ENCODE measurements around the gene SETD7. TPM values are rescaled to one million over a fixed set of nuclear protein-coding genes. Genes with fewer than 3 reads are reported as not detected.

Gene SETD7
- total RNA-seq, 4 donors from 2014 or later: 84.2 to 118 (median 99.4) TPM

DNA sequence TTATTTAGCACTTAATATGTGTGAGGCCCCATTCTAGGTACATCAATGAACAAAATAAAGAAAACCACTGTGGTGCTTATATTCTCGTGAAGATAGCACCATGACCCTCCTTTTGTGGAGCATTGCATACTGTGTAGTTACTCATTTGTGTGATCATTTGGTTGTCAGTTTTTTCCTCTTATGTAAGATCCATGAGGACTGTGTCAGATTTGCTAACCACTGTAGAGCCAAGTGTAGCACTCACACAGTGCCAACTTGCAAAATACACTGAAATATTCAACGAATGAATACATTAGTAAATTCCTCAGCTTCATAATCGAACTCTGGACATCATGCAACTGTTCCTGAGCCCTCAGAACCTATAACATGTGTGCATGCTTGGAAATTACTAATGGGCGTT lies 29.5 kb upstream of the SETD7 start:
- TF ChIP-seq, protein P1, sequence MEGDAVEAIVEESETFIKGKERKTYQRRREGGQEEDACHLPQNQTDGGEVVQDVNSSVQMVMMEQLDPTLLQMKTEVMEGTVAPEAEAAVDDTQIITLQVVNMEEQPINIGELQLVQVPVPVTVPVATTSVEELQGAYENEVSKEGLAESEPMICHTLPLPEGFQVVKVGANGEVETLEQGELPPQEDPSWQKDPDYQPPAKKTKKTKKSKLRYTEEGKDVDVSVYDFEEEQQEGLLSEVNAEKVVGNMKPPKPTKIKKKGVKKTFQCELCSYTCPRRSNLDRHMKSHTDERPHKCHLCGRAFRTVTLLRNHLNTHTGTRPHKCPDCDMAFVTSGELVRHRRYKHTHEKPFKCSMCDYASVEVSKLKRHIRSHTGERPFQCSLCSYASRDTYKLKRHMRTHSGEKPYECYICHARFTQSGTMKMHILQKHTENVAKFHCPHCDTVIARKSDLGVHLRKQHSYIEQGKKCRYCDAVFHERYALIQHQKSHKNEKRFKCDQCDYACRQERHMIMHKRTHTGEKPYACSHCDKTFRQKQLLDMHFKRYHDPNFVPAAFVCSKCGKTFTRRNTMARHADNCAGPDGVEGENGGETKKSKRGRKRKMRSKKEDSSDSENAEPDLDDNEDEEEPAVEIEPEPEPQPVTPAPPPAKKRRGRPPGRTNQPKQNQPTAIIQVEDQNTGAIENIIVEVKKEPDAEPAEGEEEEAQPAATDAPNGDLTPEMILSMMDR (IDR thresholded peaks at IDR 0.05; ENCODE audit: low read depth): no peak

DNA sequence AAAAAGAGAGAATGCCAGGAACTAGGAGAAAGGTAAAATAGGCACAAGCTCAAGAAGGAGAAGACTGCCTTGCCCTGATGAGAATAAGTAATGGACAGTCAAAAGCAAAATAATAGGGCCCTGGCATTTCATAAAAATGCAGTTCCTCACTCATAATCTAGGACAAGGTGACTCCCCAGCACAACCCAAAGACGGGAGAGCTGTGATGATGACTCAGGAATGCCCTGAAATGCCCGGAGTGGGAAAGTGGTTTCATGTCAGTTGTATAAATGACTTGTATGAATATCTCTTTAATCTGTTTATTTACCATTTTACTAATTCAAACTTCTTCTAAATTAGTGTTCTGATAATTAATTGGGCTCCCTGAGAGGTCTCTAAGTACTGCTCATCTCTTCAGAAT lies 28.8 kb upstream of the SETD7 start:
- TF ChIP-seq, protein P1 (IDR thresholded peaks at IDR 0.05; ENCODE audit: low read depth): no peak

DNA sequence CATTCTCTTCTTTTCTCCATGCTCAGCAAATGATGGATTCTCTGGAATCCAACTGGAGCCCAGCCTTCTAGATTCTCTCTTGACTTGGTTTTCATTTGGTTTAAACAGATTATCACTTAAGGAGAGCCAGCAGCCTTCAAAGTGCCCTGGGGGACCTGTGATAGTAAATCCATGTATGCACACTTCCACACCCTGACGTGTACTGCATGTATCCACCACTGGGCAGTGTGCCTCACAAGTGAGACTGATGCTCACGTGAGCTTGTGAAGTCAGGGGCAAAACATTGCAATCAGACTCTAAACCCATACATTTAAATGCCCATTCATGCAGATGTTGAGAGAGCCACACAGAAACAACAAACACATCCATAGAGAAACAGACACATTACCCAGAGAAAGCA lies 28.0 kb upstream of the SETD7 start:
- TF ChIP-seq, protein P1 (IDR thresholded peaks at IDR 0.05; ENCODE audit: low read depth): no peak

DNA sequence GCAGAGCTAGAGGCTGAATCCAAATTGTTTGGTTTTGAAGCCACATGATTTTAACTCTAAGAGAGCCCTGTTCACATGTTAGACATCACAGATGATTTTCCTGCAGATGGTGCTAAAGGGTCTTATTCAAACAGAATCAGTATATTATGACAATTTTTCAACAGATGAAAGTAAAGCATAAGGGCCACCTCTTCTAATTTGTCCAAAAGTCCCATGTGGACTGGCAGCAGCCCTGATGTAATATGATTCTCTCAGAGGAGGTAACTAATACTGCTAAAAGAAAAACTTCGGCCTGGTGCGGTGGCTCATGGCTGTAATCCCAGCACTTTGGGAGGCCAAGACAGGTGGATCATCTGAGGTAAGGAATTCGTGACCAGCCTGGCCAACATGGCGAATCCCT lies 26.0 kb upstream of the SETD7 start:
- TF ChIP-seq, protein P1 (IDR thresholded peaks at IDR 0.05; ENCODE audit: low read depth): no peak

DNA sequence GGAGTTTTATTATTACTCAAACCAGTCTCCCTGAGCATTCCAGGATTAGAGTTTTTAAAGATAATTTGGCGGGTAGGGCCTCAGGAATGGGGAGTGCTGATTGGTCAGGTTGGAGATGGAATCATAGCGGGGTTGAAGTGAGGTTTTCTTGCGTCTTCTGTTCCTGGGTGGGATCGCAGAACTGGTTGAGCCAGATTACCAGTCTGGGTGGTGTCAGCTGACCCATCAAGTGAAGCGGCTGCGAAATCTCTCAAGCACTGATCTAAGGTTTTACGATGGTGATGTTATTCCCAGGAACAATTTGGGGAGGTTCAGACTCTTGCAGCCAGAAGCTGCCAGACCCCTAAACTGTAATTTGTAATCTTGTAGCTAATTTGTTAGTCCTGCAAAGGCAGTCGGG lies 25.1 kb upstream of the SETD7 start:
- TF ChIP-seq, protein P1 (IDR thresholded peaks at IDR 0.05; ENCODE audit: low read depth): no peak

DNA sequence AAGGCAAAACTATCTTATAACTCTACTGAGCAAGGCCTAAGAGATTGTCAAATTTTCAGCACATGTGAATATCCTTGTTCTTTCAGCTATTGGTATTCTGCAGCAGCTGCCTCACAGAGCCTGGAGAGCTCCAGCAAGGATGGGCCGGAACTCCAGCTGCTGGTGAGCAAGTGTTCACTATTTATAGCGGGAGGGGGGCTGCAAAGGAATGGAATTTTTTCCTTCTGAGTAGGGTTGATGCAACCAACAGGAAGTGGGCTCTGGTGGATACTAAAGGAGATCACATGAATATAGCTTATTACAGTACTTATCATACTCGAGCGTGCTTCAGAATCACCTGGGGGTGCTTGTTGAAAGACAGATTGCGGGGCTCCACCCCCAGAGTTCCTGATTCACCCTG lies 20.2 kb upstream of the SETD7 start:
- TF ChIP-seq, protein P1 (IDR thresholded peaks at IDR 0.05; ENCODE audit: low read depth): no peak

DNA sequence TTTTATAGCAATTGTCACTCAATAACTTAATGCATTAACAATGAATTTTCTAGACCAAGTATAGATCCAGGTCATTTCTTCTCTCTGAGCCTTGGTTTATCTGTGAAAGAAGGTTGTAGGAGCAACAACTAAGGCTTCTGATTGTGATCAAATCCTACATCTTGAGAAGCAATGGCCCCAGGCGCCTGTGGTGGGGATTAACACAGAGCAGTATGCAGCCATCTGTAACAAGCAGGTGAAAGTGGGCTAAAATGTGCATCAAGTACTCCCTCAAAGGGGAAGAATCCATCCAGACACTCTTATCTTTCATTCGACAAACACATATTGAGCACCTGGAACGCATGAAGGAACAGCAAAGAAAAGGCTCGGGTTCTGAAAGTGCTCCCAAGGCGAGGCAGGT lies 19.1 kb upstream of the SETD7 start:
- TF ChIP-seq, protein P1 (IDR thresholded peaks at IDR 0.05; ENCODE audit: low read depth): no peak

Data from subcutaneous adipose tissue (tissue), 4 donors.